ENCODE measurements around the gene POLR3C.

The POLR3C gene

DNA sequence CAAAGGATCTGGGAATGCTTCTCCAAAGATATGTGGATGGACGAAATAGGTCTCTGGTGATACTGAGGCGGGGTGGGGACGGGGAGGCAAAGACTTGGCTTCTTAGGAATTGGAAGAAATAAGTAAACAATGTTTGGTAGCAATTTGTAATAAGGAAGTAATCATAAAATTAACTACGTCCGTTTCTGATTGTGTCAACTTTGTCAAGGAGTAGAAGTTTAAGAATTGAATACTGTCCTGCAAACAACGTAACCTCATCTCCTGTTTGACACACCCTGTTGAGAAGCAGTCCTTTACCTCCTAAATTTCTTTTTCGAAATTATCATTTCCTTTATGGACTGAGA is 471 bp downstream of the POLR3C start:
- Histone ChIP-seq H3K79me2 (ENCODE audit: control insufficient read depth, insufficient read depth, low read length, poor library complexity) (peaks cover 6% of the 10 kb centered on the region), H3K27me3 (ENCODE audit: insufficient read depth, low read length) (no peaks in the 10 kb centered on the region), H3K9me3 (ENCODE audit: insufficient read depth, low read depth, low read length) (no peaks in the 10 kb centered on the region), H2AK5ac (ENCODE audit: low read length) (no peak overlapping the region), H3K23ac (ENCODE audit: low read length) (no peak overlapping the region), H3K4me2 (ENCODE audit: low read length) (peak overlapping the region; percentile 39), H3K9ac (ENCODE audit: low read length) (peak overlapping the region; percentile 94), H3K27ac (ENCODE audit: low read depth, low read length) (peak overlapping the region; percentile 79), H4K91ac (ENCODE audit: low read depth, low read length) (peak overlapping the region; percentile 49), H3K18ac (ENCODE audit: low read length) (peak overlapping the region; percentile 73), H2BK12ac (ENCODE audit: low read length) (no peak overlapping the region), H3K14ac (ENCODE audit: low read length) (peak overlapping the region; percentile 78), H3K36me3 (ENCODE audit: control insufficient read depth in 1 of 2, insufficient read depth in 2 of 2, low read length in 2 of 2) (peaks cover 7 to 16% of the 10 kb centered on the region in 2 experiments), H3K79me1 (ENCODE audit: low read length) (peaks cover 7% of the 10 kb centered on the region), H4K12ac (ENCODE audit: low read depth, low read length) (peak overlapping the region; percentile 84), H3K4ac (ENCODE audit: low read depth, low read length) (peak overlapping the region; percentile 13), H3K4me3 (ENCODE audit: low read depth, low read length) (peak overlapping the region; percentile 88), H2BK5ac (ENCODE audit: low read depth, low read length, poor library complexity) (peak overlapping the region; percentile 10), H2AFZ (ENCODE audit: insufficient read depth, low read length, poor library complexity) (peak overlapping the region; percentile 58), H3K4me1 (ENCODE audit: control insufficient read depth in 1 of 2, insufficient read depth in 2 of 2, low read length in 2 of 2) (peaks cover 0 to 2% of the 10 kb centered on the region in 2 experiments), H4K8ac (ENCODE audit: low read depth, low read length) (peak overlapping the region; percentile 91), H2BK120ac (ENCODE audit: insufficient read depth, low read length, poor library complexity) (peak overlapping the region; percentile 37)
- no CpG with 5 or more reads among the region's 7 CpGs for WGBS (ENCODE audit: extremely low coverage, insufficient coverage, insufficient read length)
- DNase-seq = no peak

GRCh38 chr1:145826030-145826429 is 2.0 kb downstream of the POLR3C start:
- H2AFZ ChIP-seq (ENCODE audit: insufficient read depth, low read length, poor library complexity) = no peak overlapping the region
- no peak overlapping the region for H2BK120ac ChIP-seq (ENCODE audit: insufficient read depth, low read length, poor library complexity)
- H3K4me1 ChIP-seq (ENCODE audit: control insufficient read depth in 1 of 2, insufficient read depth in 2 of 2, low read length in 2 of 2) = peaks cover 0 to 2% of the 10 kb centered on the region in 2 experiments
- peaks cover 6% of the 10 kb centered on the region for H3K79me2 ChIP-seq (ENCODE audit: control insufficient read depth, insufficient read depth, low read length, poor library complexity)
- no peaks in the 10 kb centered on the region for H3K27me3 ChIP-seq (ENCODE audit: insufficient read depth, low read length)
- H4K12ac ChIP-seq (ENCODE audit: low read depth, low read length) = no peak overlapping the region
- no peak overlapping the region for H3K14ac ChIP-seq (ENCODE audit: low read length)
- no peak overlapping the region for H4K91ac ChIP-seq (ENCODE audit: low read depth, low read length)
- no peak overlapping the region for H3K9ac ChIP-seq (ENCODE audit: low read length)
- no peak overlapping the region for H3K27ac ChIP-seq (ENCODE audit: low read depth, low read length)
- no peak overlapping the region for H4K8ac ChIP-seq (ENCODE audit: low read depth, low read length)
- no CpG with 5 or more reads among the region's 2 CpGs for whole genome bisulfite sequencing (ENCODE audit: extremely low coverage, insufficient coverage, insufficient read length)
- peaks cover 13 to 24% of the 10 kb centered on the region in 2 experiments for H3K36me3 ChIP-seq (ENCODE audit: control insufficient read depth in 1 of 2, insufficient read depth in 2 of 2, low read length in 2 of 2)
- H2AK5ac ChIP-seq (ENCODE audit: low read length) = no peak overlapping the region
- no peak overlapping the region for H2BK5ac ChIP-seq (ENCODE audit: low read depth, low read length, poor library complexity)
- peaks cover 7% of the 10 kb centered on the region for H3K79me1 ChIP-seq (ENCODE audit: low read length)
- no peak for DNase-seq
- no peak overlapping the region for H2BK12ac ChIP-seq (ENCODE audit: low read length)
- no peak overlapping the region for H3K4me2 ChIP-seq (ENCODE audit: low read length)
- no peak overlapping the region for H3K4me3 ChIP-seq (ENCODE audit: low read depth, low read length)
- no peak overlapping the region for H3K4ac ChIP-seq (ENCODE audit: low read depth, low read length)
- H3K18ac ChIP-seq (ENCODE audit: low read length) = no peak overlapping the region
- H3K23ac ChIP-seq (ENCODE audit: low read length) = no peak overlapping the region
- no peaks in the 10 kb centered on the region for H3K9me3 ChIP-seq (ENCODE audit: insufficient read depth, low read depth, low read length)

- Histone ChIP-seq H4K12ac (ENCODE audit: low read depth, low read length) (no peak overlapping the region), H3K18ac (ENCODE audit: low read length) (no peak overlapping the region), H3K4me2 (ENCODE audit: low read length) (no peak overlapping the region), H4K91ac (ENCODE audit: low read depth, low read length) (no peak overlapping the region), H3K79me2 (ENCODE audit: control insufficient read depth, insufficient read depth, low read length, poor library complexity) (peaks cover 6% of the 10 kb centered on the region), H3K27ac (ENCODE audit: low read depth, low read length) (no peak overlapping the region), H3K4me1 (ENCODE audit: control insufficient read depth in 1 of 2, insufficient read depth in 2 of 2, low read length in 2 of 2) (peaks cover 0 to 2% of the 10 kb centered on the region in 2 experiments), H4K8ac (ENCODE audit: low read depth, low read length) (no peak overlapping the region), H3K36me3 (ENCODE audit: control insufficient read depth in 1 of 2, insufficient read depth in 2 of 2, low read length in 2 of 2) (peaks cover 17 to 32% of the 10 kb centered on the region in 2 experiments), H2BK120ac (ENCODE audit: insufficient read depth, low read length, poor library complexity) (no peak overlapping the region), H2AFZ (ENCODE audit: insufficient read depth, low read length, poor library complexity) (no peak overlapping the region), H2AK5ac (ENCODE audit: low read length) (no peak overlapping the region), H3K4me3 (ENCODE audit: low read depth, low read length) (no peak overlapping the region), H2BK12ac (ENCODE audit: low read length) (no peak overlapping the region), H3K23ac (ENCODE audit: low read length) (no peak overlapping the region), H2BK5ac (ENCODE audit: low read depth, low read length, poor library complexity) (no peak overlapping the region), H3K27me3 (ENCODE audit: insufficient read depth, low read length) (no peaks in the 10 kb centered on the region), H3K9me3 (ENCODE audit: insufficient read depth, low read depth, low read length) (no peaks in the 10 kb centered on the region), H3K14ac (ENCODE audit: low read length) (no peak overlapping the region), H3K9ac (ENCODE audit: low read length) (no peak overlapping the region), H3K4ac (ENCODE audit: low read depth, low read length) (no peak overlapping the region), H3K79me1 (ENCODE audit: low read length) (peaks cover 7% of the 10 kb centered on the region)
- no peak for DNase-seq
Observed at GRCh38 chr1:145827966-145828365, 4.0 kb downstream of the POLR3C start.

- Histone ChIP-seq H2BK120ac (ENCODE audit: insufficient read depth, low read length, poor library complexity) (no peak overlapping the region), H2BK12ac (ENCODE audit: low read length) (no peak overlapping the region), H2BK5ac (ENCODE audit: low read depth, low read length, poor library complexity) (no peak overlapping the region), H3K4me3 (ENCODE audit: low read depth, low read length) (no peak overlapping the region), H3K4ac (ENCODE audit: low read depth, low read length) (no peak overlapping the region), H3K79me1 (ENCODE audit: low read length) (peaks cover 7% of the 10 kb centered on the region), H3K36me3 (ENCODE audit: control insufficient read depth in 1 of 2, insufficient read depth in 2 of 2, low read length in 2 of 2) (peaks cover 20 to 37% of the 10 kb centered on the region in 2 experiments), H3K27ac (ENCODE audit: low read depth, low read length) (no peak overlapping the region), H3K18ac (ENCODE audit: low read length) (no peak overlapping the region), H3K4me1 (ENCODE audit: control insufficient read depth in 1 of 2, insufficient read depth in 2 of 2, low read length in 2 of 2) (peaks cover 0 to 2% of the 10 kb centered on the region in 2 experiments), H3K9me3 (ENCODE audit: insufficient read depth, low read depth, low read length) (no peaks in the 10 kb centered on the region), H4K12ac (ENCODE audit: low read depth, low read length) (no peak overlapping the region), H3K27me3 (ENCODE audit: insufficient read depth, low read length) (no peaks in the 10 kb centered on the region), H4K8ac (ENCODE audit: low read depth, low read length) (no peak overlapping the region), H3K9ac (ENCODE audit: low read length) (no peak overlapping the region), H3K4me2 (ENCODE audit: low read length) (no peak overlapping the region), H3K23ac (ENCODE audit: low read length) (no peak overlapping the region), H3K79me2 (ENCODE audit: control insufficient read depth, insufficient read depth, low read length, poor library complexity) (peaks cover 6% of the 10 kb centered on the region), H3K14ac (ENCODE audit: low read length) (no peak overlapping the region), H2AK5ac (ENCODE audit: low read length) (no peak overlapping the region), H4K91ac (ENCODE audit: low read depth, low read length) (no peak overlapping the region), H2AFZ (ENCODE audit: insufficient read depth, low read length, poor library complexity) (no peak overlapping the region)
- no peak for DNase-seq
Observed at GRCh38 chr1:145828367-145829026, 4.5 kb downstream of the POLR3C start.

Measured in trophoblast cell (in vitro differentiated cells and primary cell).